ENCODE results near the gene CEP170.

CEP170 gene

GRCh38 chr1:243257189-243257588 is 2.1 kb upstream of the CEP170 start:
- Histone ChIP-seq H3K4me1 (ENCODE audit: low read depth, poor library complexity, severe bottlenecking) (peaks cover 19% of the 10 kb centered on the region), H3K9ac (no peak overlapping the region), H2AFZ (ENCODE audit: low read depth) (no peak overlapping the region), H3K4me3 (IDR thresholded peaks at IDR 0.05; ENCODE audit: insufficient read depth, low read depth, low read length) (no peak overlapping the region), H3K79me2 (ENCODE audit: insufficient read depth, low read depth) (peaks cover 32% of the 10 kb centered on the region; the same call in 1 of the 2 replicates), H3K4me2 (peak overlapping the region; percentile 37), H3K27me3 (ENCODE audit: insufficient read depth, low read depth) (no peaks in the 10 kb centered on the region), H4K20me1 (ENCODE audit: insufficient read depth) (no peaks in the 10 kb centered on the region), H3K36me3 (ENCODE audit: insufficient read depth) (no peaks in the 10 kb centered on the region), H3K27ac (no peak overlapping the region)
- no peak for TF ChIP-seq CTCF (conservative IDR thresholded peaks at IDR 0.05; ENCODE audit: low read depth, low read length)

GRCh38 chr1:243256590-243256989 is 1.5 kb upstream of the CEP170 start:
- Histone ChIP-seq H3K4me2 (peak overlapping the region; percentile 37), H3K4me3 (IDR thresholded peaks at IDR 0.05; ENCODE audit: insufficient read depth, low read depth, low read length) (no peak overlapping the region), H3K27ac (peak overlapping the region; percentile 78), H2AFZ (ENCODE audit: low read depth) (peak overlapping the region; percentile 86), H3K79me2 (ENCODE audit: insufficient read depth, low read depth) (peaks cover 38% of the 10 kb centered on the region; the same call in 1 of the 2 replicates), H3K9ac (peak overlapping the region; percentile 69), H4K20me1 (ENCODE audit: insufficient read depth) (no peaks in the 10 kb centered on the region), H3K4me1 (ENCODE audit: low read depth, poor library complexity, severe bottlenecking) (peaks cover 25% of the 10 kb centered on the region), H3K27me3 (ENCODE audit: insufficient read depth, low read depth) (no peaks in the 10 kb centered on the region), H3K36me3 (ENCODE audit: insufficient read depth) (no peaks in the 10 kb centered on the region)
- no peak for TF ChIP-seq CTCF (conservative IDR thresholded peaks at IDR 0.05; ENCODE audit: low read depth, low read length)

- peak within 1 kb of the TSS; percentile 75 for H3K4me2 ChIP-seq
- TF ChIP-seq CTCF (conservative IDR thresholded peaks at IDR 0.05; ENCODE audit: low read depth, low read length), result no peak
- peak within 1 kb of the TSS; percentile 78 for H3K27ac ChIP-seq
- H4K20me1 ChIP-seq (ENCODE audit: insufficient read depth), result no peaks in the 10 kb centered on the region
- H3K27me3 ChIP-seq (ENCODE audit: insufficient read depth, low read depth), result no peaks in the 10 kb centered on the region
- peak within 1 kb of the TSS; percentile 69 for H3K9ac ChIP-seq
- H3K4me3 ChIP-seq (IDR thresholded peaks at IDR 0.05; ENCODE audit: insufficient read depth, low read depth, low read length), result peak within 1 kb of the TSS; percentile 78
- peaks cover 44% of the 10 kb centered on the region; the same call in 1 of the 2 replicates for H3K79me2 ChIP-seq (ENCODE audit: insufficient read depth, low read depth)
- H3K4me1 ChIP-seq (ENCODE audit: low read depth, poor library complexity, severe bottlenecking), result peaks cover 30% of the 10 kb centered on the region
- no peaks in the 10 kb centered on the region for H3K36me3 ChIP-seq (ENCODE audit: insufficient read depth)
- peak within 1 kb of the TSS; percentile 86 for H2AFZ ChIP-seq (ENCODE audit: low read depth)
Measured at GRCh38 chr1:243255791-243256512, 871 bp upstream of the CEP170 start, which contains the start of gene SDCCAG8. Gene SDCCAG8, plus strand, starts transcription at chr1:243256041. Its CDS starts 133 bp downstream, at chr1:243256174.

GRCh38 chr1:243254233-243254926 is 701 bp downstream of the CEP170 start:
- H3K36me3 ChIP-seq (ENCODE audit: insufficient read depth), result no peaks in the 10 kb centered on the region
- H3K9ac ChIP-seq, result peak overlapping the region; percentile 69
- peak overlapping the region; percentile 78 for H3K27ac ChIP-seq
- peaks cover 59% of the 10 kb centered on the region; the same call in 1 of the 2 replicates for H3K79me2 ChIP-seq (ENCODE audit: insufficient read depth, low read depth)
- H3K4me2 ChIP-seq, result peak overlapping the region; percentile 85
- H2AFZ ChIP-seq (ENCODE audit: low read depth), result peak overlapping the region; percentile 86
- no peaks in the 10 kb centered on the region for H4K20me1 ChIP-seq (ENCODE audit: insufficient read depth)
- no peak for TF ChIP-seq CTCF (conservative IDR thresholded peaks at IDR 0.05; ENCODE audit: low read depth, low read length)
- H3K27me3 ChIP-seq (ENCODE audit: insufficient read depth, low read depth), result no peaks in the 10 kb centered on the region
- peak overlapping the region; percentile 46 for H3K4me3 ChIP-seq (IDR thresholded peaks at IDR 0.05; ENCODE audit: insufficient read depth, low read depth, low read length)
- H3K4me1 ChIP-seq (ENCODE audit: low read depth, poor library complexity, severe bottlenecking), result peaks cover 30% of the 10 kb centered on the region
